IMR-90 (cell line): ENCODE measurements around the gene GMPPB. TPM values are rescaled to one million over a fixed set of nuclear protein-coding genes. Genes with fewer than 3 reads are reported as not detected.

Experiments
- ATAC-seq: fragments of 200-7000 bp; cut with Tn5 transposase; 2 replicates; pipeline ENCODE4 v1.9.1; 2020; ENCODE audit warnings: low read depth, mild to moderate bottlenecking, moderate library complexity
- BruUV-seq: library from RNA; stranded (reverse); fragments of 400-500 nt; replicated peaks from 2 replicates; lab custom pipeline; 2021; lab: Mats Ljungman, UMichigan
- CTCF ChIA-PET: fragments of 300-600 bp; formaldehyde crosslinking; extraction: SDS; loops from one replicate; lab custom pipeline; 2021; ENCODE audit warnings: antibody characterized with exemption; lab: Yijun Ruan, JAX
- POLR2A ChIA-PET: fragments of 300-600 bp; sonication (Branson Sonifier 250); formaldehyde crosslinking; loops from one replicate; lab custom pipeline; 2022; ENCODE audit warnings: antibody characterized with exemption; ENCODE audit not compliant: unreplicated experiment; lab: Charles Lee
- DNase-seq: peaks from one replicate; pipeline ENCODE4 v3.0.0; 2013
- H2AFZ ChIP-seq: replicated peaks from 2 replicates; pipeline ENCODE3; 2013; ENCODE audit warnings: low read length, mild to moderate bottlenecking; ENCODE audit not compliant: poor library complexity
- H2AK5ac ChIP-seq: 2 replicates; pipeline ENCODE4 v1.6.1; 2013; ENCODE audit warnings: low read depth, low read length, inconsistent platforms
- H2AK9ac ChIP-seq: replicated peaks from 2 replicates; pipeline ENCODE3; 2013; ENCODE audit warnings: mild to moderate bottlenecking, low read depth, low read length, moderate library complexity; ENCODE audit not compliant: poor library complexity
- H2BK120ac ChIP-seq: 2 replicates; pipeline ENCODE4 v1.6.1; 2013; ENCODE audit warnings: low read depth, low read length, inconsistent platforms
- H2BK15ac ChIP-seq: 3 replicates; pipeline ENCODE4 v1.6.1; 2013; ENCODE audit warnings: low read depth, low read length, inconsistent platforms
- H2BK20ac ChIP-seq: 2 replicates; pipeline ENCODE4 v1.6.1; 2013; ENCODE audit warnings: low read depth, mild to moderate bottlenecking, inconsistent platforms, low read length, moderate library complexity
- H2BK5ac ChIP-seq: 2 replicates; pipeline ENCODE4 v1.6.1; 2013; ENCODE audit warnings: mild to moderate bottlenecking, low read depth, low read length, inconsistent platforms; ENCODE audit not compliant: poor library complexity, severe bottlenecking
- H3K14ac ChIP-seq: replicated peaks from 2 replicates; pipeline ENCODE4 v1.6.1; 2013; ENCODE audit warnings: low read depth, low read length, inconsistent platforms
- H3K18ac ChIP-seq: 2 replicates; pipeline ENCODE4 v1.6.1; 2013; ENCODE audit warnings: low read depth, low read length, control low read depth
- H3K23ac ChIP-seq: 2 replicates; pipeline ENCODE4 v1.6.1; 2013; ENCODE audit warnings: low read depth, low read length, inconsistent platforms
- H3K27ac ChIP-seq: 2 replicates; pipeline ENCODE4 v1.5.1; 2013; ENCODE audit warnings: mild to moderate bottlenecking, control low read depth, low read length; ENCODE audit not compliant: insufficient read depth
- H3K27me3 ChIP-seq: 2 replicates; pipeline ENCODE4 v1.6.1; 2013; ENCODE audit warnings: low read length; ENCODE audit not compliant: control insufficient read depth, insufficient read depth
- H3K36me3 ChIP-seq: 2 replicates; pipeline ENCODE4 v1.6.1; 2013; ENCODE audit warnings: low read length, mixed read lengths; ENCODE audit not compliant: control insufficient read depth, insufficient read depth
- H3K4ac ChIP-seq: 2 replicates; pipeline ENCODE4 v1.6.1; 2013; ENCODE audit warnings: low read depth, low read length, inconsistent platforms
- H3K4me1 ChIP-seq: 2 replicates; pipeline ENCODE4 v1.6.1; 2013; ENCODE audit warnings: low read length, mixed read lengths; ENCODE audit not compliant: control insufficient read depth, insufficient read depth
- H3K4me2 ChIP-seq: 2 replicates; pipeline ENCODE4 v1.6.1; 2013; ENCODE audit warnings: low read depth, mild to moderate bottlenecking, control low read depth, low read length, moderate library complexity
- H3K4me3 ChIP-seq: 2 replicates; pipeline ENCODE4 v1.5.1; 2013; ENCODE audit warnings: low read depth, mild to moderate bottlenecking, control low read depth, low read length, moderate library complexity; ENCODE audit not compliant: insufficient read depth
- H3K56ac ChIP-seq: 2 replicates; pipeline ENCODE4 v1.6.1; 2013; ENCODE audit warnings: low read length, inconsistent platforms; ENCODE audit not compliant: insufficient read depth; ENCODE audit errors: extremely low read depth
- H3K79me1 ChIP-seq, 2 experiments: 2 replicates each; pipeline ENCODE4 v1.6.1; 2013; ENCODE audit warnings: low read length in 2 of 2, inconsistent platforms in 1 of 2, low read depth in 1 of 2
- H3K9ac ChIP-seq: 2 replicates; pipeline ENCODE4 v1.6.1; 2013; ENCODE audit warnings: low read depth, low read length, control low read depth
- H3K9me1 ChIP-seq: 2 replicates; pipeline ENCODE4 v1.6.1; 2013; ENCODE audit warnings: low read length, inconsistent platforms; ENCODE audit not compliant: insufficient read depth
- H3K9me3 ChIP-seq: 2 replicates; pipeline ENCODE4 v1.6.1; 2013; ENCODE audit warnings: low read length; ENCODE audit not compliant: control insufficient read depth, insufficient read depth
- H4K20me1 ChIP-seq: 2 replicates; pipeline ENCODE4 v1.6.1; 2013; ENCODE audit warnings: low read length, inconsistent platforms; ENCODE audit not compliant: insufficient read depth
- H4K5ac ChIP-seq: 2 replicates; pipeline ENCODE4 v1.6.1; 2013; ENCODE audit warnings: mild to moderate bottlenecking, low read depth, low read length, control low read depth
- H4K8ac ChIP-seq, 2 experiments: 2 replicates each; pipeline ENCODE4 v1.6.1; 2013; ENCODE audit warnings: low read depth in 2 of 2, low read length in 2 of 2, control low read depth in 1 of 2, inconsistent platforms in 1 of 2
- H4K91ac ChIP-seq: 2 replicates; pipeline ENCODE4 v1.6.1; 2013; ENCODE audit warnings: low read depth, low read length, inconsistent platforms; ENCODE audit not compliant: insufficient read depth
- BHLHE40 ChIP-seq: fragments of 150-350 bp; IDR thresholded peaks from 2 replicates; pipeline ENCODE4 v1.6.1; 2016; ENCODE audit warnings: mild to moderate bottlenecking, low read depth, low read length
- CEBPB ChIP-seq: IDR thresholded peaks from 2 replicates; pipeline ENCODE4 v1.6.1; 2012; ENCODE audit warnings: low read depth, low read length, improper control_type of control experiment
- MAFK ChIP-seq: IDR thresholded peaks from 2 replicates; pipeline ENCODE4 v1.6.1; 2012; ENCODE audit warnings: low read depth, low read length, improper control_type of control experiment
- MAZ ChIP-seq: IDR thresholded peaks from 2 replicates; pipeline ENCODE4 v1.6.1; 2012; ENCODE audit warnings: low read depth, mild to moderate bottlenecking, low read length, improper control_type of control experiment, moderate library complexity, borderline replicate concordance
- NFE2L2 ChIP-seq: fragments of 150-350 bp; IDR thresholded peaks from 2 replicates; pipeline ENCODE4 v1.6.1; 2016; ENCODE audit warnings: low read depth, mild to moderate bottlenecking, low read length
- POLR2A ChIP-seq: IDR thresholded peaks from 2 replicates; pipeline ENCODE4 v1.6.1; 2012; ENCODE audit warnings: mild to moderate bottlenecking, low read depth, low read length
- RAD21 ChIP-seq: IDR thresholded peaks from 2 replicates; pipeline ENCODE4 v1.6.1; 2012; ENCODE audit warnings: low read length, improper control_type of control experiment
- RCOR1 ChIP-seq: IDR thresholded peaks from 2 replicates; pipeline ENCODE4 v1.6.1; 2012; ENCODE audit warnings: mild to moderate bottlenecking, low read length, improper control_type of control experiment; ENCODE audit not compliant: insufficient replicate concordance
- RFX5 ChIP-seq: IDR thresholded peaks from 2 replicates; pipeline ENCODE4 v1.8.0; 2012; ENCODE audit warnings: low read depth, mild to moderate bottlenecking, low read length, moderate library complexity
- WGBS, 2 experiments: methylation state at CpG; one replicate each; pipeline versions ENCODE4 v1.1.5 to v1.1.7; 2013; ENCODE audit warnings: missing lambda C conversion rate in 2 of 2; ENCODE audit not compliant: insufficient read length in 1 of 2; ENCODE audit errors: extremely low coverage in 2 of 2; 5-methylcytosine and 5-hydroxymethylcytosine counted together
- dilution Hi-C: fragments of 300-500 bp; cut with HindIII; formaldehyde crosslinking; loops from one replicate; pipeline ENCODE4 v1.14.3; 2018; ENCODE audit warnings: low sequenced_read_pairs; ENCODE audit not compliant: unreplicated experiment
- in situ Hi-C: fragments of 300-500 bp; cut with MboI; formaldehyde crosslinking; loops from 3 replicates; pipeline ENCODE4 v1.14.3; 2019; ENCODE audit warnings: low sequenced_read_pairs, inconsistent platforms, mixed read lengths
- intact Hi-C: fragments of 100-400 bp; cut with micrococcal nuclease; formaldehyde crosslinking; loops from 2 replicates; pipeline ENCODE4 v1.10.0; 2022
- polyA plus RNA-seq, 3 experiments: library from polyadenylated mRNA; depleted of rRNA; stranded (reverse); fragments of >200 nt; gene quantifications; 2 replicates each; pipeline ENCODE4 v1.2.3, GENCODE V29; 2012; ENCODE audit warnings: low replicate concordance in 1 of 3
- total RNA-seq: library from RNA; depleted of rRNA; stranded (reverse); fragments of >200 nt; gene quantifications from 2 replicates; pipeline ENCODE4 v1.2.3, GENCODE V29; 2012
- TF ChIP-seq, protein P1 (sequence below): fragments of 150-350 bp; IDR thresholded peaks from 2 replicates; pipeline ENCODE4 v1.6.1; 2016; ENCODE audit warnings: low read depth, mild to moderate bottlenecking, low read length, moderate library complexity, borderline replicate concordance
- TF ChIP-seq, protein P2 (sequence below): conservative IDR thresholded peaks from 2 replicates; pipeline ENCODE4 v1.5.1; 2012; ENCODE audit warnings: mild to moderate bottlenecking, low read depth, low read length, improper control_type of control experiment

GMPPB gene
- total and polyA plus RNA-seq, 2 of the 4 experiments (the other 2 are of a cell fraction): 27.9 to 37.3 TPM

DNA sequence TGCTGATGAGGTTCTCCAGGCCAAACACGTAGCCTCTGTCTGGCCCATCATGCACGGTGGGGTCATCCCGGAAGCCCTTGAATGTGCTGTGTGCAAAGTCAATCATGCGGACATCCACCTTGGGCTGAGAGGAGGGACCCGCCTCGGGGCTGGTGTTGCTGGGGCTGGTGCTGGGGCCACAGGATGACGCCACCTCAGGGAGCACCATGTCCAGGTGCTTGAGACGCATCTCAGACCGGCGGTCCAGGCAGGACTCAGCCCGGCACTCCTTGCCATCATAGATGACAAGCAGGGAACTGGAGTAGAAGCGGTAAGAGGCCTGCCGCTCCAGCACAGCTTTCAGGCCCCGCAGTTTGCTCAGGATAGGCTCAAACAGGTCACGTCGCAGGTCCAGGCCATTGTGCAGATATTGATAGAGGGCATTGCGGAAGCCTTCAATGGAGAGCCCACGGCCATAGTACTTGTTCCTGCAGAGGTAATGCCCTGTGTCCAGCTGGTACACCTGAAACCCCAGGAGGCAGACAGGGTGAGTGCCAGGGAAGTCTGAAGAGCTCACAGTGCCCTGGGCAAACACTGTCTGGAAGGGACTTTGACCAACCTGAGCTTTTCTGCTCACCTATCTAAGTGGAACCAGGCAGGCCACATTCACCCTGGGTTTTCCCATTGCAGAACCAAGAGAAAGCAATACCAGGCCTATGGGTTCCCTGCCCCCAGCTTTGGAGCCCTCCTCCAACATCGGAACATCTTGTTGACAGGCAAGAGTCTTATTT lies 3.6 kb upstream of the GMPPB start (continued):
- no peak for TF ChIP-seq RCOR1

DNA sequence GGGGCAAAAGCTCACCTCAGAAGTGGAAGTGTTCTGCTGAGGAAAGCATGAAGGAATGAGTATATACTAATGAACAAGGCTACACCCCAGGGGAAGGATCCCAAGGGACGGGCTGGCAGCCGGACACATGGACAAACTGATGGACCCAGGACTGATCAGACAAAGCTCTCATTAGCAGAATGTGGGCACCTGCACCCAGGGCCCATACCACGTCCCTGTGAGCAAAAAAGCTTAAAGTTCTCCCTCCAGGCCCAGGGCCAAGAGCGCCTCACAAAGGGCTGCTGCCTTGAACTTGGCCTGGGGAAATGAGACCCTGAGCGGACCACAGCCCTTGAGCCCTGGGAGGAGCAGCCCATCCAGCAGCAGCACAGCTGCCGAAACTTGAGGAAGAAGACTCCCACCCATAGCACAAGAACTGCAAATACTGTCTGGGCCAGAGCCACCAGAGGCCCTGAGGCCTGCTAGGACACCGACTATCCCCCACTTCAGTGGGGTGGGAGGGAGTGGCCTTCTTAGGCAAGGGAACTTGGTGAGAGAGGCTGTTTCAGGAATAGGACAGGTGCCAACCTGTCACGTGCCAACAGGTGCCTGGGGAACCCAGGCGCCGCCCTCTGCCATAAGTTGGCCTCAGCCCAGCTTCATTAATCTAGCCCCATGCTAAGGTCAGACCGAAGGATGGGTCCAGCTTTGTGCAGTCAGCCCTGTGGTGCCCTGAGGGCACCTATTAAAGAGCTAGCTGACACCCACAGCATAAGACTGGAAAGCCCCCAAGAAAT lies 2.3 kb upstream of the GMPPB start:
- intact Hi-C loops: no loop called here
- in situ Hi-C loops: no loop called here
- TF ChIP-seq BHLHE40 (no peak), RFX5 (no peak), RCOR1 (no peak), RAD21 (no peak), NFE2L2 (no peak), MAFK (no peak), CEBPB (no peak), MAZ (no peak), POLR2A (no peak)
- TF ChIP-seq, protein P1, sequence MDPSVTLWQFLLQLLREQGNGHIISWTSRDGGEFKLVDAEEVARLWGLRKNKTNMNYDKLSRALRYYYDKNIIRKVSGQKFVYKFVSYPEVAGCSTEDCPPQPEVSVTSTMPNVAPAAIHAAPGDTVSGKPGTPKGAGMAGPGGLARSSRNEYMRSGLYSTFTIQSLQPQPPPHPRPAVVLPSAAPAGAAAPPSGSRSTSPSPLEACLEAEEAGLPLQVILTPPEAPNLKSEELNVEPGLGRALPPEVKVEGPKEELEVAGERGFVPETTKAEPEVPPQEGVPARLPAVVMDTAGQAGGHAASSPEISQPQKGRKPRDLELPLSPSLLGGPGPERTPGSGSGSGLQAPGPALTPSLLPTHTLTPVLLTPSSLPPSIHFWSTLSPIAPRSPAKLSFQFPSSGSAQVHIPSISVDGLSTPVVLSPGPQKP: no peak
- TF ChIP-seq, protein P2, sequence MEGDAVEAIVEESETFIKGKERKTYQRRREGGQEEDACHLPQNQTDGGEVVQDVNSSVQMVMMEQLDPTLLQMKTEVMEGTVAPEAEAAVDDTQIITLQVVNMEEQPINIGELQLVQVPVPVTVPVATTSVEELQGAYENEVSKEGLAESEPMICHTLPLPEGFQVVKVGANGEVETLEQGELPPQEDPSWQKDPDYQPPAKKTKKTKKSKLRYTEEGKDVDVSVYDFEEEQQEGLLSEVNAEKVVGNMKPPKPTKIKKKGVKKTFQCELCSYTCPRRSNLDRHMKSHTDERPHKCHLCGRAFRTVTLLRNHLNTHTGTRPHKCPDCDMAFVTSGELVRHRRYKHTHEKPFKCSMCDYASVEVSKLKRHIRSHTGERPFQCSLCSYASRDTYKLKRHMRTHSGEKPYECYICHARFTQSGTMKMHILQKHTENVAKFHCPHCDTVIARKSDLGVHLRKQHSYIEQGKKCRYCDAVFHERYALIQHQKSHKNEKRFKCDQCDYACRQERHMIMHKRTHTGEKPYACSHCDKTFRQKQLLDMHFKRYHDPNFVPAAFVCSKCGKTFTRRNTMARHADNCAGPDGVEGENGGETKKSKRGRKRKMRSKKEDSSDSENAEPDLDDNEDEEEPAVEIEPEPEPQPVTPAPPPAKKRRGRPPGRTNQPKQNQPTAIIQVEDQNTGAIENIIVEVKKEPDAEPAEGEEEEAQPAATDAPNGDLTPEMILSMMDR: no peak

More for the DNA sequence above, 2.3 kb upstream of the GMPPB start:
- no peak overlapping the region for H2AFZ ChIP-seq
- 94% methylated on average over 5 of the region's 11 CpGs; no CpG with 5 or more reads in 1 of the 2 experiments for WGBS, 2 experiments
- no peak overlapping the region for H3K23ac ChIP-seq
- H4K8ac ChIP-seq: no peak overlapping the region
- no peak overlapping the region for H2BK120ac ChIP-seq
- H3K27ac ChIP-seq: no peak overlapping the region
- H4K20me1 ChIP-seq: peaks cover 14% of the 10 kb centered on the region; the same call in 1 of the 2 replicates
- H3K4me1 ChIP-seq: peaks cover 11% of the 10 kb centered on the region
- no peak overlapping the region for H2BK20ac ChIP-seq
- no peak overlapping the region for H3K18ac ChIP-seq
- H4K5ac ChIP-seq: no peak overlapping the region
- H2BK5ac ChIP-seq: no peak overlapping the region
- dilution Hi-C loops: no loop called here
- no TSS peak for BruUV-seq
- ChIA-PET CTCF (no interaction called here), POLR2A (no interaction called here)
- H3K9me1 ChIP-seq: peaks cover 5% of the 10 kb centered on the region; the same call in 1 of the 2 replicates
- H3K4me2 ChIP-seq: no peak overlapping the region
- no peak overlapping the region for H3K4me3 ChIP-seq
- H2BK15ac ChIP-seq: no peak overlapping the region
- H3K9me3 ChIP-seq: no peaks in the 10 kb centered on the region
- no peak overlapping the region for H2AK5ac ChIP-seq
- no peak overlapping the region for H4K91ac ChIP-seq
- no peak for DNase-seq
- H3K36me3 ChIP-seq: peaks cover 46% of the 10 kb centered on the region
- H3K79me1 ChIP-seq: peaks cover 11 to 30% of the 10 kb centered on the region in 2 experiments
- no peak overlapping the region for H3K14ac ChIP-seq
- no peak overlapping the region for H3K56ac ChIP-seq
- no peak overlapping the region for H2AK9ac ChIP-seq
- no peaks in the 10 kb centered on the region for H3K27me3 ChIP-seq
- no peak for ATAC-seq
- no peak overlapping the region for H3K9ac ChIP-seq
- no peak overlapping the region for H3K4ac ChIP-seq
